GM21528 (cell line): ENCODE measurements around the gene ZNF165.
"Not testable (repeated sequence)": the region's sequence is repeated elsewhere in the genome, so short reads cannot be mapped to it uniquely, and the experiment has no call there.

Experiments
- ATAC-seq: cut with Tn5 transposase; IDR thresholded peaks from one replicate; pipeline ENCODE4 v1.9.1; 2021; ENCODE audit warnings: mild to moderate bottlenecking, moderate library complexity; ENCODE audit not compliant: unreplicated experiment, low FRiP score

Gene ZNF165

DNA sequence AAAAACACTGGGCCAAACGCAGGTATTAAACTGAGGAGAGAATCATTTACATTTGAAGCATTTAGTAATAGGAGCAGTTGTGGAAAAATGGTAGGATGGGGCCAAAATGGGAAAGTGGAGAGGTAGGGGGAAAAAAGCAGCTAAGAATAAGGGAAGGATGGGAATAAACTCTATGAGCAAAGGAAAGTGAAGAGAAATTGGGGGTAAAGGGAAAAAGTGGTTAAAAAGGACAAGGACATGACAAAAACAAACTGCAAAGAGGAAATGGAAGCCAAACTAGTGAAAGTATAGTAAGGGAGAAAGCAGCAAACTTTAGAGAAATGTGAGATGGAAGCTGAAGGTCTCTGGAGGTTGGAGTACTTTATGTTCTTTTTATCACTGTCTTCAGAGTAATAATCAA lies 37.8 kb downstream of the ZNF165 start:
- no peak for ATAC-seq

DNA sequence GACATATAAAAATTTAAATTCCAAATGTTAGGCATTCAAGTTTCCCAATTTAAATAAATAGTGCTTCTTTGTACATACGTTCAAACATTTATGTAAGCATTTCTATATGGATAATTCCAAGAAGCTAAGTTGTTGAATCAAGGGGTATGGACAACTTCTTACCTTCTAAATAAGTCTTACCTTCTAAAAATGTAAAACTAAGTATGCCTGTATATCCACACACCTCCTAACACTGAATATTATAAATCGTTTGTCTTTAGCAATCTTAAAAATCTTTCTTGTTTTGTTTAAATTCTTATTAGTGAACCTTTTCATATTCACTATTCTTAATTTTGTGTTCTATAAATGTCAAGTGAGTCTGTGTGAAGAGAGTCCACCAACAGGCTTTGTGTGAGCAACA lies 41.5 kb downstream of the ZNF165 start:
- no peak for ATAC-seq

DNA sequence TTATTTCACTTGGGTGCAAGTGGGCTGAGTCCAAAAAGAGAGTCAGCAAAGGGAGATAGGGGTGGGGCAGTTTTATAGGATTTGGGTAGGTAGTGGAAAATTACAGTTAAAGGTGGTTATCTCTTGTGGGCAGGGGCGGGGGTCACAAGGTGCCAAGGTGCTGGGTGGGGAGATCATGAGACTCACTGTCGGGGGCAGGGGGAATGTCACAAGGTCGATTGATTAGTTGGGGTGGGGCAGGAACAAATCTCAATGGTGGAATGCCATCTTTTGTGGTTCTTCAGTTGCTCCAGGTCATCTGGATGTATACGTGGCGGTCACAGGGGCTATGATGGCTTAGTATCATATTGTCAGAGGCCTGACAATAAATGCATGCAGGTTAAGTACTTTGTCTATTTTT lies 41.9 kb downstream of the ZNF165 start:
- not testable (repeated sequence) for ATAC-seq

DNA sequence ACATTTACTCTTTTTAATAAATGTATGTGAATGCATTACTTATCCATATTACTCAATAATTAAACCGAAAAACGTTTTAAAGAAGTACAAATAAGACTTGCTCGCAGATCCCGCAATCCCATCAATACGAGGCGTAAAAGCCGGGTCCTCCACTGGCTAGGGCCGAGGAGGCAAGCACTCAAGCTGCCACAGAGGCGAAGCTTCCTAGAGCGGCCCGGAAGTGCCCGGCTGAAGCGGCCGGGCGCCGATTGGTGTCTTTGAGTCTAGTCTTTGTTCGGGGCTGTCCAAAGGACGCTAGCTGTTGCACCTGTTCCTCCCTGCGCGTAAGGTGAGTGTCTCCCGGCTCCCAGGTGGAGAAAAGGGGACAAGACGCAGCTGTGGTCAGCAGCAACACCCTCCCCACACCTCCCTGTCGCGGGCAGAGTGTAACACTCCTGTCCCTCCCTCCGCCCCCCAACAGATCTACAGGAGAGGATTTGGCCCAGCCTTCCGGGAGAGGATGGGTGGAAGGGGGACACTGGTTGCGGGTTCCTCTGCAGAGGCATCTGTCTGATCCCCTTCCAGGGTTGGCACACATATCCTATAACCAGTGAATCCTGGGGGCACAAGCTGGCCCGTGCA lies 44.1 kb downstream of the ZNF165 start, which contains the start of gene ZSCAN16:
Gene ZSCAN16 (plus strand): TSS at position 260 of the 621 bp plus-strand sequence. CDS start 835 bp downstream, outside the sequence.
- peak; percentile 94 for ATAC-seq

DNA sequence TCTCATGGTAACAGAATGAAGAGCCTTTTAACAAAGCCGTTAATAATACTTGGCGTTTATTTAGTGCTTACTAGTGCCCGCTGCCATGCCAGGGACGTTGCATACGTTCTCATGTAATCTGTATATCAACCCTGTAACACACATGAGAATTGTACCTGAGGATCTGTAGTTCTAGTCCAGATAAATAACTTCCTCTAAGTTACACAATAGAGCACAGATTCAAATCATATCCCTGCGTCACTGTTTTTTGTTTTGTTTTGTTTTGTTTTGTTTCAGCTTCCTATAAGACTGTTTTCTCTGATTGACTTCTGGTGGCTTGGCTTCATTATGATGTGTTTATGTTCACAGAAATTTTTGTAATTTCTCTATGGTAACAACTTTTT lies 44.6 kb downstream of the ZNF165 start:
- ATAC-seq = peak; percentile 14

DNA sequence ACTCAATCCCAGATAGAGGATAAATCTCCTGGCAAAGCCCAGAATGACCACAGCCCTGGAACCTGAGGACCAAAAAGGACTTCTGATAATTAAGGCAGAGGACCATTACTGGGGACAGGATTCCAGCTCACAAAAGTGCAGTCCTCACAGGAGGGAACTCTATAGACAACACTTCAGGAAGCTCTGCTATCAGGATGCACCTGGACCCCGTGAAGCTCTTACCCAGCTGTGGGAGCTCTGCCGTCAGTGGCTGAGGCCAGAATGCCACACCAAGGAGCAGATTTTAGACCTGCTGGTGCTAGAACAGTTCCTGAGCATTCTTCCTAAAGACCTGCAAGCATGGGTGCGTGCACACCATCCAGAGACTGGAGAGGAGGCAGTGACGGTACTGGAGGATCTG lies 45.0 kb downstream of the ZNF165 start:
- ATAC-seq = no peak

DNA sequence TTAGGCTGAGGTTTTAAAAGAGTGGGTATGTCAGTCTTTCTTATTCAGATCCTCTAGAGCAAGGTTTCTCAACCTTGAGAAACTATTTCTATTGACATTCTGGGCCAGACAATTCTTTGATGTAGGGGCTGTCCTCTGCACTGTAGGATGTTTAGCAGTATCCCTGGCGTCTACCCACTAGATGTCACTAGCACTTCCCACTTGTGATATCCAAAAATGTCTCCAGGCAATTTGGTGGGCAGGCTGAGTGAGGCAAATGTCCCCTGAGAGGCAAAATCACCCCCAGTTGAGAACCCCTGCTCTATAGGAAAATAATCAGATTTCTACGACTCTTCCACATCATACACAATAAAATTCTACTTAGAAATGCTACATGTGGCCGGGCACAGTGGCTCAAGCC lies 53.6 kb downstream of the ZNF165 start:
- ATAC-seq = no peak

DNA sequence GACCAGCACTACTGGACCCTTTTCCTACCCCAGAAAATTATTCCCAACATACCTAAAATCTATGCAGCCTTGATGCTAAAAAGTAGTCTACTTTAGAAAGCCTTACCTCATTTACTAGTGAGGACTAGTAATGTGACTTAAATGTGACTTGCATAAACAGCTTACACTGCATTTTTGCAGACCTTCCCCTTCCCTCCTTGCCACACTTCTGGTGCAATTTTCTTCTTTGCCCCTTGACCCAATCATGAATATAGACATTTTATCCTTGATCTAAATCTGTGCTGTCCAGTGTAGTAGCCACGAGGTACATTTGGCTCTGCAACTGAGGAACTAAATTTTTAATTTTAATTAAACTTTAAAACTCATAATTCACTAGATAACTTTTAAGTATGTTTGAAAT lies 54.3 kb downstream of the ZNF165 start:
- no peak for ATAC-seq

DNA sequence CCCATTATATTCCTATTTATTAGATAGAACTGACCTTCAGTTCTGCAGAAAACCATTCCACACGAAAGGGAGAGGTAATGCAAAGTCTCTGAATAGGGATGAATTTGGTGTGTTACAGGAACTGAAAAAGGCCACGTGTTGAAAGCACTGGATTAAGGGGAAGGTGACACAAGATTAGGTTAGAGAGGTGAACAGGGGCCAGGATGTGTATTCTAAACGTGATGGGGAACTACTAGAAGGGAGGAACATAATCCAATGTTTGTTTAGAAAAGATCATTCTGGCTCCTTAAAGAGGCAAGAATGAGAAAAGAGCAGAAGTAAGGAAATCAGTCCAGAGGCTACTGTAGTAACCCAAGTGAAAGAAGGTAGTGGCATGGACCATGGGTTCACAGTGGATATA lies 55.0 kb downstream of the ZNF165 start:
- no peak for ATAC-seq

DNA sequence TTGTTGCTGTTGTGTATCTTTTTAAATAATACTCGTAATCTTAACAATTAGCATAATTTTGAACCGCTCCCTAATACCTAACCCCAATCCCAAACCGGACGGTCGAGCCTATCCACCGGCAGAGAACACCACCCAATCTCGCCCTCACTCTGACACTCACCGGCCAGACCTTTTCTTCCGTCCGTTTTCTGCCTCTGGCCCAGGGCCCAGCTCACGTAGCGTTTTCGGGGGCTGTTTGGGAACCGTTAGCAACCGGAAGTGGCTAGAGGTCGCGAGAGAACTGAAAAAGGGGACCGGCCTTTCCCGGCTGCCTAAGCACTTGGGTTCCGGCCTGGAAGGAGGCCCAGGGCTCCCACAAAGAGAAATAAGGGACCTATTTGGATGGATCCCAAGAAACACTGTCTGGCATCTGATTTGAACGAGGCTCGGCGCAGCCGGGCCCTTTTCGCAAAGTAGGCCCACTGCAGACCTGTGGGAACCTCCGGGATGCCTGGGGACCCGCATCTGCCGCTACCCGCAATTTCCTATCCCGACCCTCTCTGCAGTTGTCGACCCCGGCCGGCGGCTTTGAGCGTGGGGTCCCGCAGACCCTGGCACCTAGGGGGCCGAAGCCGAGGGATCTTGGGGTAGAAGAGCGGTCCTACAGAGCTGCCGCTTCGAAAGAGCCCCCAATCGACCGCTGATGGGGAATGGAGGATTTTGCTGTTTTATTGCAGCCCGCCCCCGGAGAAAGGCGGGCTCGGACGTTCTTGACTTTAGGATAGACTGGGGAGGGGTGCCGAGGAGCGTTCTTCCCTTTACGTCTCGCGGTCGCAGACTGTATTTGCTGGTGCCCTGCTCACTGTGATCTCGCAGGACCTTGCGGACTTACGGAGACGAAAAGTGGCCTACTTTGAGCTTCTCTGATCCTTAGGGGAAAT lies 56.5 kb downstream of the ZNF165 start:
- ATAC-seq = peak; percentile 58

DNA sequence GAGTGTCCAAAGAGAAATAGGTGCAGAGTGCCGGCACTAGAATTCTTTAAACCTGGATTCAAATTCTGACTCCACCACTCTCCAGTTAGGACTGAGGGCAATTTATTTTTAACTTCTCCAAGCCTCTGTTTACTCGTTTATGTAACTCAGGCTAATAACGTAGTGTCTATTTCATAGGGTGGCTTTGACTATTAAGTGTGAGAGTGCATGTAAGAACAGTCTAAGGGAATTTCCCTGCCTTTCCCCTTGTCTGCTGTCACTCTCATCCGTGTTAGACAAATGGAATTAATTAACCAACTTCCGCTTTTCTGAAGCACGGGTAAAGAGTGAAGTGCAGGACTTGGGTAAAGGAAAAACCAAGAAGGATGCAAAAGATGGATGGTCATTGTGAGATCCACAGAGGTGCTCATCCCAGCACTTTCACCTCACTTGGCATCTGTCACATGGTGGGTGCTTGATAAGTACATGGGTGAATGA lies 57.2 kb downstream of the ZNF165 start:
- ATAC-seq = no peak
